Smooth muscle cell (in vitro differentiated cells): ENCODE measurements around the gene CEPT1. TPM values are rescaled to one million over a fixed set of nuclear protein-coding genes. Genes with fewer than 3 reads are reported as not detected.

Experiments
- DNase-seq: peaks from one replicate; lab custom pipeline; 2025; ENCODE audit not compliant: unreplicated experiment; lab: John Stamatoyannopoulos, UW
- H2AFZ ChIP-seq: fragments of 200-600 bp; sonication (generic); 2 replicates; pipeline ENCODE4 v1.6.0; 2016; ENCODE audit warnings: antibody characterized with exemption, low read depth, mild to moderate bottlenecking
- H3F3A ChIP-seq: fragments of 200-600 bp; sonication (generic); 2 replicates; pipeline ENCODE4 v1.6.0; 2017; ENCODE audit warnings: antibody characterized with exemption, low read depth
- H3K27ac ChIP-seq: fragments of 200-600 bp; sonication (generic); 2 replicates; pipeline ENCODE4 v1.5.1; 2016; ENCODE audit warnings: low read depth, mild to moderate bottlenecking
- H3K27me3 ChIP-seq: fragments of 200-600 bp; sonication (generic); 2 replicates; pipeline ENCODE4 v1.6.1; 2016; ENCODE audit warnings: low read depth, mild to moderate bottlenecking
- H3K36me3 ChIP-seq: fragments of 200-600 bp; sonication (generic); 2 replicates; pipeline ENCODE4 v1.5.1; 2016; ENCODE audit warnings: low read depth
- H3K4me1 ChIP-seq: fragments of 200-600 bp; sonication (generic); 2 replicates; pipeline ENCODE4 v1.5.1; 2016; ENCODE audit warnings: low read depth
- H3K4me2 ChIP-seq: fragments of 200-600 bp; sonication (generic); 2 replicates; pipeline ENCODE4 v1.6.0; 2016; ENCODE audit warnings: mild to moderate bottlenecking
- H3K4me3 ChIP-seq: fragments of 200-600 bp; sonication (generic); 2 replicates; pipeline ENCODE4 v1.5.1; 2016; ENCODE audit warnings: mild to moderate bottlenecking
- H3K79me2 ChIP-seq: fragments of 200-600 bp; sonication (generic); 2 replicates; pipeline ENCODE4 v1.6.0; 2016; ENCODE audit warnings: low read depth, mild to moderate bottlenecking
- H3K9ac ChIP-seq: fragments of 200-600 bp; sonication (generic); 2 replicates; pipeline ENCODE4 v1.6.0; 2016; ENCODE audit warnings: low read depth
- H3K9me3 ChIP-seq: fragments of 200-600 bp; sonication (generic); replicated peaks from 2 replicates; pipeline ENCODE4 v1.5.1; 2016; ENCODE audit warnings: low read depth
- H4K20me1 ChIP-seq: fragments of 200-600 bp; sonication (generic); 2 replicates; pipeline ENCODE4 v1.6.0; 2016; ENCODE audit warnings: low read depth
- CTCF ChIP-seq: fragments of 200-600 bp; sonication (generic); IDR thresholded peaks from 2 replicates; pipeline ENCODE4 v1.5.1; 2017; ENCODE audit warnings: borderline replicate concordance, mild to moderate bottlenecking, antibody characterized with exemption; ENCODE audit not compliant: insufficient read depth, poor library complexity, severe bottlenecking
- WGBS: methylation state at CpG from one replicate; pipeline ENCODE4 v1.1.7; 2016; ENCODE audit warnings: low lambda C conversion rate; 5-methylcytosine and 5-hydroxymethylcytosine counted together
- polyA plus RNA-seq: library from polyadenylated mRNA; unstranded; fragments of >200 nt; fragmentation: Nextera tagmentation; extraction: Ambion mirVana; gene quantifications from 2 replicates; pipeline ENCODE4 v1.2.1, GENCODE V29; 2016
- total RNA-seq: library from RNA; depleted of rRNA; stranded (reverse); fragments of >200 nt; gene quantifications from 2 replicates; pipeline ENCODE4 v1.2.3, GENCODE V29; 2014

The CEPT1 gene
- total and polyA plus RNA-seq, 2 experiments from 2014 or later: 19.4 to 36.8 TPM

- no peak for DNase-seq
- H3K79me2 ChIP-seq: no peaks in the 10 kb centered on the region
- WGBS: 100% methylated on average over 1 of the region's 1 CpG
Measured at GRCh38 chr1:111110197-111110899, 29.7 kb upstream of the CEPT1 start.

GRCh38 chr1:111116496-111116895 is 23.5 kb upstream of the CEPT1 start:
- no peaks in the 10 kb centered on the region for H3F3A ChIP-seq
- H3K9ac ChIP-seq: no peak overlapping the region
- WGBS: 97% methylated on average over 2 of the region's 2 CpGs
- H3K27me3 ChIP-seq: no peaks in the 10 kb centered on the region
- H3K27ac ChIP-seq: no peak overlapping the region
- H3K9me3 ChIP-seq: no peaks in the 10 kb centered on the region
- H3K4me2 ChIP-seq: no peak overlapping the region
- H3K36me3 ChIP-seq: peaks cover 45% of the 10 kb centered on the region
- no peak for DNase-seq
- no peak overlapping the region for H3K4me3 ChIP-seq
- H3K79me2 ChIP-seq: no peaks in the 10 kb centered on the region
- no peaks in the 10 kb centered on the region for H3K4me1 ChIP-seq
- H2AFZ ChIP-seq: no peak overlapping the region
- H4K20me1 ChIP-seq: no peaks in the 10 kb centered on the region
- TF ChIP-seq CTCF: no peak

More at GRCh38 chr1:111110197-111110899, 29.7 kb upstream of the CEPT1 start:
- Histone ChIP-seq H3K4me3 (no peak overlapping the region), H3K4me1 (no peaks in the 10 kb centered on the region), H3K36me3 (peaks cover 19% of the 10 kb centered on the region), H3K27me3 (no peaks in the 10 kb centered on the region), H2AFZ (no peak overlapping the region), H3K4me2 (no peak overlapping the region), H4K20me1 (no peaks in the 10 kb centered on the region), H3K27ac (no peak overlapping the region), H3K9ac (no peak overlapping the region), H3K9me3 (peaks cover 6% of the 10 kb centered on the region), H3F3A (no peaks in the 10 kb centered on the region)
- no peak for TF ChIP-seq CTCF

GRCh38 chr1:111126354-111126753 is 13.7 kb upstream of the CEPT1 start:
- no peaks in the 10 kb centered on the region for H3K9me3 ChIP-seq
- no peak for TF ChIP-seq CTCF
- no peak overlapping the region for H2AFZ ChIP-seq
- no peaks in the 10 kb centered on the region for H3K79me2 ChIP-seq
- H3K27me3 ChIP-seq: no peaks in the 10 kb centered on the region
- no peak overlapping the region for H3K4me3 ChIP-seq
- no peak for DNase-seq
- 100% methylated on average over 1 of the region's 1 CpG for WGBS
- H3F3A ChIP-seq: no peaks in the 10 kb centered on the region
- peaks cover 3% of the 10 kb centered on the region for H4K20me1 ChIP-seq
- no peaks in the 10 kb centered on the region for H3K4me1 ChIP-seq
- H3K9ac ChIP-seq: no peak overlapping the region
- peaks cover 36% of the 10 kb centered on the region for H3K36me3 ChIP-seq
- no peak overlapping the region for H3K27ac ChIP-seq
- no peak overlapping the region for H3K4me2 ChIP-seq
